HG03095 (cell line): Measurements from ENCODE around the gene OSGIN1.

ENCODE experiments used
- ATAC-seq: cut with Tn5 transposase; IDR thresholded peaks from one replicate; pipeline ENCODE4 v1.9.1; 2021; ENCODE audit warnings: moderate library complexity; ENCODE audit not compliant: unreplicated experiment

OSGIN1 gene

GRCh38 chr16:83995754-83996153, 42.7 kb downstream of the OSGIN1 start:
- no peak for ATAC-seq

GRCh38 chr16:83996481-83997252, 43.6 kb downstream of the OSGIN1 start:
- ATAC-seq, result no peak

DNA sequence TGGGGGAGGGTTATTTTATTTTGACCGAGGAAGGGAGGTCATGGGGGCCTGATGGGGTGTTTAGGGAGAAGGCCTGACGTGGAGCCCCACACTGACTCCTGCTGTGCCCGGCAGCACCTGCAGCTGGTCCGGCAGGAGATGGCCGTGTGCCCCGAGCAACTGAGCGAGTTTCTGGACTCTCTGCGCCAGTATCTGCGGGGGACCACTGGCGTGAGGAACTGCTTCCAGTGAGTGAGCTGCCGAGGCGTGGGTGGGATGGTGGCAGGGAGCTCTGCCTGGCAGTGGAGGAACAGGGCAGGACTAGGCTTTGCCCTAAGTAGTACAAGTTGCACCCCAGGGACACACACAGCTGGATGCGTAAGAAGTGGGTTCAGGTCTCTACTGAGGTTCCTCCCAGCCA, 45.1 kb downstream of the OSGIN1 start:
- no peak for ATAC-seq

- ATAC-seq, result no peak
Measured at GRCh38 chr16:84000989-84001642, 48.1 kb downstream of the OSGIN1 start.

- no peak for ATAC-seq
Measured at GRCh38 chr16:84001726-84002125, 48.7 kb downstream of the OSGIN1 start.

GRCh38 chr16:84003038-84003437, 50.0 kb downstream of the OSGIN1 start:
- ATAC-seq, result no peak

DNA sequence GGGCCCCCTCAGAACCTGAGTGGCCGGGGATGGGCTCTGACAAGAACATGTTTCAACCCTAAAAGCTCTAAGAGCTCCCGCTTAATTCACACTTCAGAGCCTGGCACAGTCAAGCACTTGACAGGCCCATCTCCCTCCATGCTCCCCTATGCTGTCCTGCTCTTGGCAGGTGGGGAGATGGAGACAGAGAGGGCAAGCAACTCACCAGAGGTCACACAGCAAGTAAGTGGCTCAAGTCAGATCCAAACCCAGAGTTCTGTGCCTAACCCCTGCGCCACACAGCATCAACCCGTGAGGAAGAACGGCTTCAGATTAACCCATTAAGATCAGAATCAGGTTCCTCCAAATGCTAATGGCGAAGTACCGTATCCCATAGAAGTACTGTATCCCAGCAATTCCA, 51.4 kb downstream of the OSGIN1 start:
- ATAC-seq, result no peak

- ATAC-seq, result no peak
Measured at GRCh38 chr16:84005391-84005790, 52.4 kb downstream of the OSGIN1 start.

GRCh38 chr16:84007520-84007919, 54.5 kb downstream of the OSGIN1 start:
- ATAC-seq, result no peak

- no peak for ATAC-seq
Measured at GRCh38 chr16:84007965-84008364, 54.9 kb downstream of the OSGIN1 start.

- no peak for ATAC-seq
Measured at GRCh38 chr16:84009282-84009681, 56.2 kb downstream of the OSGIN1 start.

DNA sequence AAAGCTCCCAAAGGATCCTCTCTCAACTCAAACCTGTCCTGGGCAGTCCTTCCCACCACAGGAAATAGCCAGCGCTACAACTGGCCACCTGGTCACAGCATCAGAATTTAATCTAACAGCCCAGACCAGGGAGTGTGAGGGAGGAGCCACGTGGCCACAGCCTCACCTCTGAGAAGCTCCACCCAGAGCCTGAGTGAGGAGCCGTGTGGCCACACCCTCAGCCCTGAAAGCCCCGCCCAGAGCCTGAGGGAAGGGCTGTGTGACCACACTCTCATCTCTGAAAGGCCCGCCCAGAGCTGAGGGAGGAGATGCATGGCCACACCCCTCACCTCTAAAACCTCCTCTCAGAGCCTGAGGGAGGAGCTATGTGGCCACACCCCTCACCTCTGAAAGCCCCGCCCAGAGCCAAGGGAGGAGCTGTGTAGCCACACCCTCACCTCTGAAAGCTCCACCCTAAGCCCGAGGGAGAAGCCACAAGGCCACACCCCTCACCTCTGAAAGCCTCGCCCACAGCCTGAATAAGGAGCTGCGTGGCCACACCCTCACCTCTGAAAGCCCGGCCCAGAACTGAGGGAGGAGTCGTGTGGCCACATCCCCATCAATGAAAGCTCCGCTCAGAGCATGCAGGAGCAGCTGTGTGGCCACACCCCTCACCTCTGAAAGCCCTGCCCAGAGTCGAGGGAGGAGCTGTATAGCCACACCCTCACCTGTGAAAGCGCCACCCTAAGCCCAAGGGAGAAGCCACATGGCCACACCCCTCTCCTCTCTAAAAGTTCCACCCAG, 60.9 kb downstream of the OSGIN1 start:
- peak; percentile 78 for ATAC-seq

GRCh38 chr16:84014570-84015327, 61.7 kb downstream of the OSGIN1 start:
- ATAC-seq, result no peak

DNA sequence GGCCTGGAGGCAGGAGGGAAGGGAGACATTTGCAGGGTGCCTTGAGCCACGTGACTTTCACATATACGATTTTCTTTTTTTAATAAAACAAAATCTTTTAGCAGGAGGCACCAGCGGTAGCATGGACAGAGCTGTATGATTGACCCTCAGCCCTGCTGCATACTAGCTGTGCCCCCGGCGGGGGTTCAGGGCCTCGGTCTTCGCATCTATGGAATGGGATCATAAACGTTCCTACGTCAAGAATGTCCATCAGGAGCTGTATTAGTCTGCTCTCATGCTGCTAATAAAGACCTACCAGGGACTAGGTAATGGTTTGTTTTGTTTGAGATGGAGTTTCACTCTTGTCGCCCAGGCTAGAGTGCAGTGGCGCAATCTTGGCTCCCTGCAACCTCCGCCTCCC, 62.4 kb downstream of the OSGIN1 start:
- no peak for ATAC-seq
